SU-DHL-6 (cell line): ENCODE data around the gene MYOM3.

Source experiments
- H2AFZ ChIP-seq: fragments of 200-600 bp; sonication (generic); 2 replicates; pipeline ENCODE4 v1.6.1; 2014; ENCODE audit warnings: low read depth, mild to moderate bottlenecking, moderate library complexity, mixed read lengths, antibody characterized with exemption, low read length; ENCODE audit not compliant: severe bottlenecking
- H3F3A ChIP-seq: fragments of 200-600 bp; shearing (Covaris generic); 2 replicates; pipeline ENCODE4 v1.6.0; 2016; ENCODE audit warnings: antibody characterized with exemption, mild to moderate bottlenecking; ENCODE audit not compliant: insufficient read depth
- H3K27ac ChIP-seq: fragments of 200-600 bp; sonication (generic); 2 replicates; pipeline ENCODE4 v1.5.1; 2016; ENCODE audit warnings: low read depth, mild to moderate bottlenecking, low read length, moderate library complexity, mixed read lengths
- H3K27me3 ChIP-seq: fragments of 200-600 bp; sonication (generic), shearing (Covaris generic); 2 replicates; pipeline ENCODE4 v1.6.0; 2014; ENCODE audit warnings: mild to moderate bottlenecking, low read length
- H3K36me3 ChIP-seq: fragments of 200-600 bp; sonication (generic); 2 replicates; pipeline ENCODE4 v1.6.1; 2014; ENCODE audit warnings: mild to moderate bottlenecking, low read length, mixed read lengths
- H3K4me2 ChIP-seq: fragments of 300-600, 200-600 bp; shearing (Covaris generic), sonication (generic); 2 replicates; pipeline ENCODE4 v1.6.0; 2014; ENCODE audit warnings: low read length, low read depth, mild to moderate bottlenecking; ENCODE audit not compliant: poor library complexity, severe bottlenecking
- H3K4me3 ChIP-seq: fragments of 200-600 bp; sonication (generic); 2 replicates; pipeline ENCODE4 v1.5.1; 2014; ENCODE audit warnings: antibody characterized with exemption, low read length, mild to moderate bottlenecking, mixed read lengths; ENCODE audit not compliant: insufficient read depth, poor library complexity, severe bottlenecking
- H3K79me2 ChIP-seq: fragments of 200-600 bp; sonication (generic); 2 replicates; pipeline ENCODE4 v1.6.1; 2014; ENCODE audit warnings: mild to moderate bottlenecking, low read length, moderate library complexity; ENCODE audit not compliant: insufficient read depth
- H3K9ac ChIP-seq: fragments of 200-600 bp; sonication (generic); 2 replicates; pipeline ENCODE4 v1.7.0; 2014; ENCODE audit warnings: mild to moderate bottlenecking, low read length
- H3K9me2 ChIP-seq: fragments of 200-600 bp; sonication (generic); replicated peaks from 2 replicates; pipeline ENCODE4 v1.6.1; 2014; ENCODE audit warnings: low read length; ENCODE audit not compliant: insufficient read depth
- H3K9me3 ChIP-seq: fragments of 200-600 bp; sonication (generic); 2 replicates; pipeline ENCODE4 v1.6.1; 2014; ENCODE audit warnings: low read length, mixed read lengths; ENCODE audit not compliant: insufficient read depth
- H4K20me1 ChIP-seq: fragments of 200-600 bp; sonication (generic); 2 replicates; pipeline ENCODE4 v1.6.1; 2014; ENCODE audit warnings: low read depth, mild to moderate bottlenecking, antibody characterized with exemption, low read length, moderate library complexity, mixed read lengths
- CTCF ChIP-seq: fragments of 200-600 bp; sonication (generic); IDR thresholded peaks from one replicate; pipeline ENCODE4 v1.5.1; 2017; ENCODE audit warnings: antibody characterized with exemption, mild to moderate bottlenecking, low read length, moderate library complexity; ENCODE audit not compliant: insufficient read depth, poor library complexity, severe bottlenecking
- EZH2phosphoT487 ChIP-seq: fragments of 200-600 bp; sonication (generic), shearing (Covaris generic); conservative IDR thresholded peaks from 2 replicates; pipeline ENCODE4 v1.6.1; 2018; ENCODE audit warnings: mild to moderate bottlenecking, antibody characterized with exemption, low read length, moderate library complexity, mixed read lengths

MYOM3 gene

GRCh38 chr1:24103879-24104278 is 8.1 kb downstream of the MYOM3 start:
- H2AFZ ChIP-seq = no peak overlapping the region
- no peaks in the 10 kb centered on the region for H3K9me2 ChIP-seq
- no peak for TF ChIP-seq CTCF
- no peak for TF ChIP-seq EZH2phosphoT487
- no peaks in the 10 kb centered on the region for H4K20me1 ChIP-seq
- H3K4me2 ChIP-seq = no peak overlapping the region
- no peak overlapping the region for H3K4me3 ChIP-seq
- no peak overlapping the region for H3K9ac ChIP-seq
- H3K79me2 ChIP-seq = no peaks in the 10 kb centered on the region
- no peaks in the 10 kb centered on the region for H3F3A ChIP-seq
- H3K9me3 ChIP-seq = no peaks in the 10 kb centered on the region
- H3K27me3 ChIP-seq = no peaks in the 10 kb centered on the region
- no peaks in the 10 kb centered on the region for H3K36me3 ChIP-seq
- no peak overlapping the region for H3K27ac ChIP-seq

GRCh38 chr1:24103408-24103807 is 8.5 kb downstream of the MYOM3 start:
- Histone ChIP-seq H3K27me3 (no peaks in the 10 kb centered on the region), H3K9ac (no peak overlapping the region), H3K79me2 (no peaks in the 10 kb centered on the region), H3K27ac (no peak overlapping the region), H3K4me3 (no peak overlapping the region), H2AFZ (no peak overlapping the region), H3K36me3 (no peaks in the 10 kb centered on the region), H3K9me3 (no peaks in the 10 kb centered on the region), H3K4me2 (no peak overlapping the region), H3F3A (no peaks in the 10 kb centered on the region), H3K9me2 (no peaks in the 10 kb centered on the region), H4K20me1 (no peaks in the 10 kb centered on the region)
- TF ChIP-seq CTCF (no peak), EZH2phosphoT487 (no peak)

GRCh38 chr1:24102961-24103360 is 9.0 kb downstream of the MYOM3 start:
- Histone ChIP-seq H3K27me3 (no peaks in the 10 kb centered on the region), H3K9me3 (no peaks in the 10 kb centered on the region), H3K4me2 (no peak overlapping the region), H3K79me2 (no peaks in the 10 kb centered on the region), H3K27ac (no peak overlapping the region), H3K4me3 (no peak overlapping the region), H4K20me1 (no peaks in the 10 kb centered on the region), H3F3A (no peaks in the 10 kb centered on the region), H3K9ac (no peak overlapping the region), H3K9me2 (no peaks in the 10 kb centered on the region), H2AFZ (no peak overlapping the region), H3K36me3 (no peaks in the 10 kb centered on the region)
- TF ChIP-seq CTCF (no peak), EZH2phosphoT487 (no peak)
